NOMO-1 (cell line): Measurements from ENCODE around the gene DNAH14.
"Not testable (repeated sequence)": the region's sequence is repeated elsewhere in the genome, so short reads cannot be mapped to it uniquely, and the experiment has no call there.

Source experiments
- DNase-seq, 2 experiments: peaks; one replicate each; lab custom pipeline; 2025; ENCODE audit not compliant: unreplicated experiment in 2 of 2; lab: John Stamatoyannopoulos, UW

The DNAH14 gene

DNA sequence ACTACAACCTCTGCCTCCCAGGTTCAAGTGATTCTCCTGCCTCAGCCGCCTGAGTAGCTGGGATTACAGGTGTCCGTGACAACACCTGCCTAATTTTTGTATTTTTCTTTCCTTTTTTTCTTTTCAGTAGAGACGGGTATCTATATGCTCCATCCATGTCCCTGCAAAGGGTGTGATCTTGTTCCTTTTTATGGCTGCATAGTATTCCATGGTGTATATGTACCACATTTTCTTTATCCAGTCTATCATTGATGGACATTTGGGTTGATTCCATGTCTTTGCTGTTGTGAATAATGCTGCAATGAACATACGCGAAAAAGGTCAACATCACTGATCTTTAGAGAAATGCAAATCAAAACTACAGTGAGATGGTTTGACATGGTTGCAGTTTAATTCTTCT lies 62.1 kb downstream of the DNAH14 start:
- DNase-seq = not testable (repeated sequence)

- DNase-seq = no peak
Observed at GRCh38 chr1:224995602-224996001, 66.1 kb downstream of the DNAH14 start.

DNA sequence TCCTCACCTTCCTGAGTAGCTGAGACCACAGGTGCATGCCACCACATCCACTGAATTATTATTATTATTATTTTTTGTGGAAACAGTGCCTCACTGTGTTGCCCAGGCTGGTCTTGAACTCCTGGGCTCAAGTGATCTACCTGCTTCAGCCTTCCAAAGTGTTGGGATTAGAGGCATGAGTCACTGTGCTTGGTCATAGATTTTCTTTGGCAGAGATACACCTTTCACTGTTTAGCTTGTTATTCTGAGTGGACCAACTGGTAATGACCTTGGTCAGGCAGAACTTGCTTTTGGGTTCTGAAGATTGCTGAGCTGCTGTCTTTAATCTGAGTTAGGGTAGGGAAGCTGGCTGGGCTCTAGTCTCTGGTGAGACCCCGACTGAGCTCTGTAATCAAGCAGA lies 66.8 kb downstream of the DNAH14 start:
- DNase-seq = no peak

GRCh38 chr1:224998185-224998584 lies 68.7 kb downstream of the DNAH14 start:
- no peak for DNase-seq

DNA sequence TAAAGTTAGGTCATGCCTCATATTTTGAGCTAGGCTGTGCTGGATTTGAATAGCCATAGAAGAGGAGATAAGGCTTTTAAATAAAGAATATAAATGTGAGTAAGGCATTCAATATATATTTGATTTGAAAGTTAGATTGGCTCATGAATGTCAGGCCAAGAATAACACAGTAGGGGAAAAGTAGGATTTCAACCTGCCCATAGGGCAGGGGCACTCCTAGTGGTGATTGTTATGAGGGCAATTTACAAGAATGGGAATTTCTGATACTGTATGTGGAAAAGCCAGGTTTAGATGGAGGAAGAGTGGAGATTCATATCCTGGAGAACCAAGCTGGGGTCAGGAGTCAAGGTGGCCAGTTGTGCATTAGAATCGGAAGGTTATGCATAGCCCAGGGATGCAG lies 74.9 kb downstream of the DNAH14 start:
- no peak for DNase-seq

DNA sequence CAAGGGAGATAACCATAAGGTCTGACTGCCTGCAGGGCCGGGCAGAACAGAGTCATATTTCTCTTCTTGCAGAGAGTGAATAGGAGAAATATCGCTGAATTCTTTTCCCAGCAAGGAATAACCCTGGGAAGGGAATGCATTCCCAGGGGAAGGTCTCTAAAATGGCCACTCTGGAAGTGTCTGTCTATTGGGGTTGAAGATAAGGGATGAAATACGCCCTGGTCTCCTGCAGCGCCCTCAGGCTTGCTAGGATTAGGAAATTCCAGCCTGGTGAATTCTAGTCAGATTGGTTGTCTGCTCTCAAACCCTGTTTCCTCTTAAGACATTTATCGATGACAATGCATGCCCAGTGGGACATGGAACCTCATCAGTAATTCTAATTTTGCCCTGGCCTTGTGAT lies 76.9 kb downstream of the DNAH14 start:
- DNase-seq = not testable (repeated sequence)

- DNase-seq = not testable (repeated sequence)
Observed at GRCh38 chr1:225008050-225008449, 78.6 kb downstream of the DNAH14 start.

DNA sequence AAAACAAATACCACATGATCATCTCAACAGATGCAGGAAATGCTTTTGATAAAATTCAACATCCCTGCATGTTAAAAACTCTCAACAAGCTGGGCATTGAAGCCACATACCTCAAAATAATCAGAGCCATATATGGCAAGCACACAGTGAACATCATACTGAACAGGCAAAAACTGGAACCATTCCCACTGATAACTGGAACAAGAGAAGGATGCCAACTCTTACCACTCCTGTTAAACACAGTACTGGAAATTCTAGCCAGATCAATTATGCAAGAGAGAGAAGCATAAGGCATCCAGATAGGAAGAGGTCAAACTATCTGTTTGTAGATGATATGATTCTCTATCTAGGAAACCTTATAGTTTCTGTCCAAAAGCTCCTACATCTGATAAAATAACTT lies 91.6 kb downstream of the DNAH14 start:
- DNase-seq = no peak

DNA sequence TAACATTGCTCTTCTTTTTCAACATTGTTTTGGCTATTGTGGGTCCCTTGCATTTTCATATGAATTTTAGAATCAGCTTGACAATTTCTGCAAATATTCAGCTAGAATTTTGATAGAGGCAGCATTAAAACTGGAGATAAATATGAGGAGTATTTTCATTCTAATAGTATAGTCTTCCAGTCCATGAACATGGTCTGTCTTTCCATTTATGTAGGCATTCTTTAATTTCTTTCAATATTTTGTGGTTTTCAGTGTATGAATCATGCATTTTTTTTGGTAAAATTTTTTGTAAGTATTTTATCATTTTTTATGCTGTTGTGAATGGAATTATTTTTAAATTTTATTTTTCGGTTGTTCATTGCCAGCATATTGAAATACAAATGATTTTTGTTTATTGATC lies 97.2 kb downstream of the DNAH14 start:
- DNase-seq = no peak

- DNase-seq = not testable (repeated sequence)
Observed at GRCh38 chr1:225036441-225036840, 107.0 kb downstream of the DNAH14 start.

DNA sequence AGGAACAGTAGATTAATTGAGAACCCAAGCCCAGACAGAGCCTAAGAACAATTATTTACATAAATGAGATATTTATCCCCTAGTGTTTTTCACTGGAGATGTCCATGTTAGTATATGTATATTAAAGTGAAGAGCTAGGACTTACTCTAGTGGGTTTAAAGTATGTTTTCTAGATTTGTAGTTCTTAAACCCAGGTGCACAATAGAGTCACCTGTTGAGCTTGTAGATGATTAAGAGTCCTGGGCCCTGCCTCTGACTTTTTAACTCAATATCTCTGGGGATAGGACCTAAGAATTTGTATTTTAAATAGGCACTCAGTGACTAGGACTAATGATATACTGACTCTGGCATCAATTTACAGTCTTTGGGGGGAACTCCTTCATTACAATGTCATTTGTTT lies 112.8 kb downstream of the DNAH14 start:
- DNase-seq = no peak

- no peak for DNase-seq
Observed at GRCh38 chr1:225044258-225044657, 114.8 kb downstream of the DNAH14 start.

DNA sequence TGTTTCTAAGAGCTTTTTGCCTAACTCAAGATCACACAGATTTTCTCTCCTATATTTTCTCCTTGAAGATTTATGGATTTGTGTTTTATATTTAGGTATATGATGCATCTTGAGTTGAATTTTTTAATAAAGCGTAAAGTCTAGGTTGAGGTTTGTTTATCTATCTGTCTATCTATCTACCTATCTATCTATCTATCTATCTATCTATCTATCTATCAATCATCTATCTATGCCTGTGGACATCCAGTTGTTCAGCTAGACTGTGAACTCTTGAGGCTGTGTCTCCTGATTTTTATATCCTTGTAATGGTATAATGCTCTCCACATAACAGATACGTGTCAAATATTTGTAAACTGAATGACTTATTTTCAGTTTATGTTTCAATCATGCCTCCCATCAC lies 120.1 kb downstream of the DNAH14 start:
- DNase-seq = no peak

GRCh38 chr1:225063722-225064121 lies 134.2 kb downstream of the DNAH14 start:
- no peak for DNase-seq

DNA sequence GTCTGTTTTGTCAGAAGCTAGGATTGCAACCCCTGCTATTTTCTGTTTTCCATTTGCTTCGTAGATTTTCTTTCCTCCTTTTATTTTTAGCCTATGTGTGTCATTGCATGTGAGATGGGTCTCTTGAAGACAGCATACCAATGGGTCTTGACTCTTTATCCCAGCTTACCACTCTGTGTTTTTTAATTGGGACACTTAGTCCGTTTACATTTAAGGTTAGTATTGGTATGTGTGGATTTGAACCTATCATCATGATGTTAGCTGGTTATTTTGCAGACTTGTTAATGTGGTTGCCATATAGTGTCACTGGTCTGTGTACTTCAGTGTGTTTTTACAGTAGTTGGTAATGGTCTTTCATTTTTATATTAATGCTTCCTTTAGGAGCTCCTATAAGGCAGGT lies 141.5 kb downstream of the DNAH14 start:
- no peak for DNase-seq

GRCh38 chr1:225097175-225097574 lies 167.7 kb downstream of the DNAH14 start:
- no peak for DNase-seq

DNA sequence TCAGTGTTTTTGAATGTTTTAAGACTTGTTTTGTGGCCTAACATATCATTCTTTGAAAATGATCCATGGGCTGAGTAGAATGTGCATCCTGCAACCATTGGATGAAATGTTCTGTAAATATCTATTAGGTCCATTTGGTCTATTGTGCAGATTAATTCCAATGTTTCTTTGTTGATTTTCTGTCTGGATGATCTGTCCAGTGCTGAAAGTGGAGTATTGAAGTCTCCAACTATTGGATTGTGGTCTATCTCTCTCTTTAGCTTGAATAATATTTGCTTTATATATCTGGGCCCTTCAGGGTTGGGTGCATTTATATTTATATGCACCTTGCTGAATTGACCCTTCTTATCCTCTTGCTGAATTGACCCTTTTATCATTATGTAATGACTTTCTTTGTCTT lies 181.5 kb downstream of the DNAH14 start:
- no peak for DNase-seq

DNA sequence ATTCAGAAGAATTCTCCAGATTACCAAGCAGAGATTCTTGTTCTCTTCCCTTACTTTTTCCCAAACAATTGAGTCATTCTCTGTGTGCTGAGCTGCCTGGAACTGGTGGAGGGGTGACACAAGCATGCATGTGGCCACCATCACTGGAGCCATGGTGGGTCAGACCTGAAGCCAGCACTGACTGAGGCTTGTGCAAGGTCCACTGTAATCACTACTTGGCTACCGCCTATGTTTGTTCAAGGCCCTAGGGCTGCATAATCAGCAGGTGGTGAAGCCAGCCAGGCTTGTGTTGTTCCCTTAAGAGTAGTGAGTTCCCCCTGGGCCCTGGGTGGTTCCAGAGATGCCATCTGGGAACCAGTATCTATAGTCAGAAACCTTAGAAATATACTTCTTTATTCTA lies 183.8 kb downstream of the DNAH14 start:
- no peak for DNase-seq

DNA sequence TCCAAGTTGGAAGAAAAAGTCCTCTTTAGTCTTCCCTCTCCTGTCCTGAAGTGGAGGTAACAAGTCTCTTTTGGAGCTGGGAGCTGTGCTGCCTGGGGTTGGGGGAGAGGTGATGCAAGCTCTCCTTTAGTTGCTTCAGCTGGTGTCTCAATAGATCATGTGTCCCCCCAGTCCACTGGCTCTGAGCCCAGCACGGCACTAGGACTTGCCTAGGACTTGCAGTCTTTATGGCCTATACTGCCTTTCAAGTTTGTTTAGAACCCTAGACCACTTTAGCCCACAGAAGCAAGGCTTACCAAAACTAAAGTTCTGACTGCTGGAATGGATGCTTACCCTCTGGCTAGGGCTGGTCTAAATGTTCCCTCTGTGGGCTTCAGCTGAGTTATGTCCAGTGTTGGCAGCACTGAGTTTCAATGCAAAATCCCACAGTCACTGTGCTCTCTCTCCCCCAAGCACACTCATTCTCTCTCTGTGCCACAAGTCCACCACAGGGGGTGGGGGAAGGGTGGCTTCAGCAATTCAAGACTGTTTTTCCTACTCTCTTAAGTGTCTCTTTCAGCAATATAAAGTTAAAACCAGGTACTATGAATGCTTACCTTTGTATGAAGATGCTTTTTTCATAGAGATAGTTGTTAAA lies 185.0 kb downstream of the DNAH14 start:
- no peak for DNase-seq

GRCh38 chr1:225119307-225119706 lies 189.8 kb downstream of the DNAH14 start:
- no peak for DNase-seq

DNA sequence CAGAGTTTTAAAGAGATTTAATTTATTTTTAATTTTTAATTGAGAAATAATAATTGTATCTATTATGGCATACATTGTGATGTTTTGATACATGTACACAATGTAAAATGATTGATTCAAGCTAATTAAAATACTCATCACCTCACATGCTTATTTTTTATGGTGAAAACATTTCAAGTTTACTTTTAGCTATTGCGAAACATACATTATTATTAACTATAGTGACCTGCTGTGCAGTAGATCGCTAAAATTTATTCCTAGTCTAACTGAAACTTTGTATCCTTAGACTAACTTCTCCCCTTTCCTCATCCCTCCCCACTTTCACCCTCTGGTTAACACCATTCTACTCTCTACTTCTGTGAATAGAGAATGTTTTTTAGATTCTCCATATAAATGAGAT lies 191.6 kb downstream of the DNAH14 start:
- DNase-seq = no peak

- DNase-seq = no peak
Observed at GRCh38 chr1:225131869-225132268, 202.4 kb downstream of the DNAH14 start.

DNA sequence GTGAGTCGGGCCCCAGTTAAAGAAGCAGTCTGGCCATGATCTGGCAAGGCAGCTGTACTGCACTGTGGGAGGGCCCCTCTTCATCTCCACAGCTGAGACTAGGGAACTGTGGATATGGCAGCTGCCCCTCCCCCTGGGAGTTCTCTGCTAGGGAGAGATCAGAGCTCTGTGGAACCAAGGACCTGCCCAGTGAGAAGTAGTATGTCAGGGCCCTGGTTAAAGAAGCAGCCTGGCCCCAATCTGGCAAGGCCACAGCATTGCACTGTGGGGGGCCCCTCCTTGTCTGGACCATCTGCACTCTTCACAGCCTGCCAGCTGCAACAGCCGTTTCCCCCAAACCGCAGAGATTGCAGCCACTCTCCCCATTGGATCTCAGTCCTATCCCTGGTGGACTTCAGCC lies 208.5 kb downstream of the DNAH14 start:
- DNase-seq = no peak
